NCI-H82 treated with DMSO at 0.1 percent for 48 hours (cell line): ENCODE results near the gene NFE2L3.
"Not testable (repeated sequence)": the region's sequence is repeated elsewhere in the genome, so short reads cannot be mapped to it uniquely, and the experiment has no call there.

Experiments
- DNase-seq: peaks from one replicate; lab custom pipeline; 2025; ENCODE audit not compliant: unreplicated experiment; lab: John Stamatoyannopoulos, UW

NFE2L3 gene

GRCh38 chr7:26166684-26167266 is 14.8 kb downstream of the NFE2L3 start:
- DNase-seq, result no peak

GRCh38 chr7:26167303-26167934 is 15.4 kb downstream of the NFE2L3 start:
- DNase-seq, result no peak

GRCh38 chr7:26168458-26169023 is 16.5 kb downstream of the NFE2L3 start:
- no peak for DNase-seq

GRCh38 chr7:26169271-26169670 is 17.3 kb downstream of the NFE2L3 start:
- DNase-seq, result no peak

GRCh38 chr7:26170663-26171062 is 18.7 kb downstream of the NFE2L3 start:
- DNase-seq, result no peak

- DNase-seq, result no peak
Measured at GRCh38 chr7:26171601-26172000, 19.6 kb downstream of the NFE2L3 start.

- no peak for DNase-seq
Measured at GRCh38 chr7:26172048-26172447, 20.1 kb downstream of the NFE2L3 start.

GRCh38 chr7:26175903-26176302 is 23.9 kb downstream of the NFE2L3 start:
- not testable (repeated sequence) for DNase-seq

- DNase-seq, result not testable (repeated sequence)
Measured at GRCh38 chr7:26176696-26177095, 24.7 kb downstream of the NFE2L3 start.

- not testable (repeated sequence) for DNase-seq
Measured at GRCh38 chr7:26177269-26177668, 25.3 kb downstream of the NFE2L3 start.

- no peak for DNase-seq
Measured at GRCh38 chr7:26178272-26178960, 26.4 kb downstream of the NFE2L3 start.

- no peak for DNase-seq
Measured at GRCh38 chr7:26179422-26179821, 27.4 kb downstream of the NFE2L3 start.

GRCh38 chr7:26179826-26180497 is 28.0 kb downstream of the NFE2L3 start:
- no peak for DNase-seq

- no peak for DNase-seq
Measured at GRCh38 chr7:26180792-26181198, 28.8 kb downstream of the NFE2L3 start.

GRCh38 chr7:26181474-26182227 is 29.7 kb downstream of the NFE2L3 start:
- no peak for DNase-seq

GRCh38 chr7:26182283-26182682 is 30.3 kb downstream of the NFE2L3 start:
- no peak for DNase-seq

GRCh38 chr7:26182706-26183105 is 30.7 kb downstream of the NFE2L3 start:
- no peak for DNase-seq

- no peak for DNase-seq
Measured at GRCh38 chr7:26183545-26184280, 31.7 kb downstream of the NFE2L3 start.

GRCh38 chr7:26184281-26185101 is 32.5 kb downstream of the NFE2L3 start:
- DNase-seq, result not testable (repeated sequence)
